ENCODE data around the gene EZR. TPM values are rescaled to one million over a fixed set of nuclear protein-coding genes. Genes with fewer than 3 reads are reported as not detected.

The EZR gene
- total and polyA plus RNA-seq, 10 of the 15 experiments (the other 5 are each of a cell fraction or from before 2014, with no cell fraction given), result 79.1 to 282 (median 161) TPM

DNA sequence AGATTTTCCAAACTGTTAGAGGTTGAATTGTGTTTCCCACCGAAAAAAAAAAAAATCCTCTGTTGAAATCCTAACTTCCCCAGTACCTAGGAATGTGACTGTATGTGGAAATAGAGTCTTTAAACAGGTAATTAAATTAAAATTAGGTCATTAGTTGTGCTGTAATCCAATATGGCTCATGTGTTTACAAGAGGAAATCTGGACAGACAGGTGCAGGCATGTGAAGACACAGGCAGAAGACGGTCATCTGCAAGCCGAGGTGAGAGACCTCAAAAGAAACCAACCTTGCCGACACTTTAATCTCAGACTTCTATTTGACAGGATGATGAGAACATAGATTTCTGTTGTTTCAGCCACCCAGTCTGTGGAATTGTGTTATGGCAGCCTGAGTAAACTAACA, 28.6 kb upstream of the EZR start:
- no peaks in the 10 kb centered on the region for H3K9me3 ChIP-seq (replicated peaks; ENCODE audit: control insufficient read depth, insufficient read depth, low read length)
- no peak overlapping the region for H3K27ac ChIP-seq (ENCODE audit: control insufficient read depth, insufficient read depth)
- ChIA-PET POLR2A (no interaction called here), RAD21 (ENCODE audit: unreplicated experiment) (no interaction called here), SMC1A (ENCODE audit: uncharacterized antibody, unreplicated experiment) (no interaction called here), CTCF (no interaction called here)
- BruUV-seq (replicated peaks), result no TSS peak
- H3K79me2 ChIP-seq (ENCODE audit: control insufficient read depth, insufficient read depth, low read length), result no peaks in the 10 kb centered on the region
- in situ Hi-C loops (cut with MboI) (no loop called here), intact Hi-C loops (cut with micrococcal nuclease; ENCODE audit: unreplicated experiment) (no loop called here)
- TF ChIP-seq BCL3 (IDR thresholded peaks at IDR 0.05; ENCODE audit: borderline replicate concordance, insufficient read depth, low read depth, low read length, poor library complexity, severe bottlenecking) (no peak), SMARCA5 (IDR thresholded peaks at IDR 0.05) (no peak), NFYB (IDR thresholded peaks at IDR 0.05; ENCODE audit: insufficient read depth, low read depth, low read length) (no peak), TCF3 (IDR thresholded peaks at IDR 0.05; ENCODE audit: borderline replicate concordance, insufficient read depth, low read depth, low read length) (no peak), NBN (IDR thresholded peaks at IDR 0.05) (no peak), ZNF274 (IDR thresholded peaks at IDR 0.05; ENCODE audit: insufficient read depth, insufficient read length) (no peak), SIN3A (IDR thresholded peaks at IDR 0.05; ENCODE audit: low read depth, low read length) (no peak), POLR2AphosphoS2 (IDR thresholded peaks at IDR 0.05; ENCODE audit: low read depth, low read length) (no peak), NFIC (IDR thresholded peaks at IDR 0.05; ENCODE audit: low read depth, low read length) (no peak)
- TF ChIP-seq, protein P1, sequence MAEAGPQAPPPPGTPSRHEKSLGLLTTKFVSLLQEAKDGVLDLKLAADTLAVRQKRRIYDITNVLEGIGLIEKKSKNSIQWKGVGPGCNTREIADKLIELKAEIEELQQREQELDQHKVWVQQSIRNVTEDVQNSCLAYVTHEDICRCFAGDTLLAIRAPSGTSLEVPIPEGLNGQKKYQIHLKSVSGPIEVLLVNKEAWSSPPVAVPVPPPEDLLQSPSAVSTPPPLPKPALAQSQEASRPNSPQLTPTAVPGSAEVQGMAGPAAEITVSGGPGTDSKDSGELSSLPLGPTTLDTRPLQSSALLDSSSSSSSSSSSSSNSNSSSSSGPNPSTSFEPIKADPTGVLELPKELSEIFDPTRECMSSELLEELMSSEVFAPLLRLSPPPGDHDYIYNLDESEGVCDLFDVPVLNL (IDR thresholded peaks at IDR 0.05; ENCODE audit: low read depth, low read length), result no peak
- H3K27me3 ChIP-seq (replicated peaks in 1 of 2; ENCODE audit: control insufficient read depth in 2 of 2, insufficient read depth in 2 of 2, low read length in 1 of 2), result no peaks in the 10 kb centered on the region; a peak in 1 of 4 replicates
- no peak overlapping the region for H3K4me2 ChIP-seq (ENCODE audit: control insufficient read depth, insufficient read depth)
- no peak overlapping the region for H3K9ac ChIP-seq (ENCODE audit: control insufficient read depth, insufficient read depth, low read length)
- WGBS (ENCODE audit: insufficient coverage, insufficient replicate concordance, low lambda C conversion rate, missing lambda C conversion rate), result 76% methylated on average over 4 of the region's 4 CpGs
- DNase-seq (ENCODE audit: low read depth, low spot score) (no peak), FAIRE-seq (no peak), ATAC-seq (no peak)
- no peaks in the 10 kb centered on the region for H4K20me1 ChIP-seq (ENCODE audit: control insufficient read depth, insufficient read depth)
- H3K4me1 ChIP-seq (ENCODE audit: control insufficient read depth, insufficient read depth, low read length), result peaks cover 12% of the 10 kb centered on the region
- H2AFZ ChIP-seq (ENCODE audit: control insufficient read depth, low read depth, low read length), result no peak overlapping the region
- H3K4me3 ChIP-seq, result no peak overlapping the region
- no peaks in the 10 kb centered on the region for H3K36me3 ChIP-seq (ENCODE audit: control insufficient read depth in 2 of 2, insufficient read depth in 2 of 2, low read length in 1 of 2)
